Testis (tissue), 2 donors: Measurements from ENCODE around the gene CNGA3.

Source experiments
- POLR2A ChIP-seq: fragments of 450-650 bp; IDR thresholded peaks from one replicate; pipeline ENCODE4 v1.6.1; 2017; ENCODE audit warnings: antibody characterized with exemption, mild to moderate bottlenecking, moderate library complexity
- TF ChIP-seq, protein P1 (sequence below), 3 experiments: fragments of 450-650 bp in 2 of 3; fragments of 200-600 bp in 1 of 3; sonication (generic) in 1 of 3; IDR thresholded peaks; one replicate each; pipeline ENCODE4 v1.5.1; 2016 to 2019; ENCODE audit warnings: antibody characterized with exemption in 3 of 3, mild to moderate bottlenecking in 2 of 3, moderate library complexity in 1 of 3

GRCh38 chr2:98426771-98427170 lies 80.5 kb downstream of the CNGA3 start:
- TF ChIP-seq POLR2A: no peak
- TF ChIP-seq, protein P1, sequence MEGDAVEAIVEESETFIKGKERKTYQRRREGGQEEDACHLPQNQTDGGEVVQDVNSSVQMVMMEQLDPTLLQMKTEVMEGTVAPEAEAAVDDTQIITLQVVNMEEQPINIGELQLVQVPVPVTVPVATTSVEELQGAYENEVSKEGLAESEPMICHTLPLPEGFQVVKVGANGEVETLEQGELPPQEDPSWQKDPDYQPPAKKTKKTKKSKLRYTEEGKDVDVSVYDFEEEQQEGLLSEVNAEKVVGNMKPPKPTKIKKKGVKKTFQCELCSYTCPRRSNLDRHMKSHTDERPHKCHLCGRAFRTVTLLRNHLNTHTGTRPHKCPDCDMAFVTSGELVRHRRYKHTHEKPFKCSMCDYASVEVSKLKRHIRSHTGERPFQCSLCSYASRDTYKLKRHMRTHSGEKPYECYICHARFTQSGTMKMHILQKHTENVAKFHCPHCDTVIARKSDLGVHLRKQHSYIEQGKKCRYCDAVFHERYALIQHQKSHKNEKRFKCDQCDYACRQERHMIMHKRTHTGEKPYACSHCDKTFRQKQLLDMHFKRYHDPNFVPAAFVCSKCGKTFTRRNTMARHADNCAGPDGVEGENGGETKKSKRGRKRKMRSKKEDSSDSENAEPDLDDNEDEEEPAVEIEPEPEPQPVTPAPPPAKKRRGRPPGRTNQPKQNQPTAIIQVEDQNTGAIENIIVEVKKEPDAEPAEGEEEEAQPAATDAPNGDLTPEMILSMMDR (IDR thresholded peaks at IDR 0.05): no peak
